HG03066 (cell line): Measurements from ENCODE around the gene PROZ.
A peak's percentile ranks its signal among the peaks of the same experiment; 100 is the strongest.

Experiments used
- ATAC-seq: cut with Tn5 transposase; IDR thresholded peaks from one replicate; pipeline ENCODE4 v1.9.1; 2021; ENCODE audit warnings: low read depth; ENCODE audit not compliant: unreplicated experiment

PROZ gene

DNA sequence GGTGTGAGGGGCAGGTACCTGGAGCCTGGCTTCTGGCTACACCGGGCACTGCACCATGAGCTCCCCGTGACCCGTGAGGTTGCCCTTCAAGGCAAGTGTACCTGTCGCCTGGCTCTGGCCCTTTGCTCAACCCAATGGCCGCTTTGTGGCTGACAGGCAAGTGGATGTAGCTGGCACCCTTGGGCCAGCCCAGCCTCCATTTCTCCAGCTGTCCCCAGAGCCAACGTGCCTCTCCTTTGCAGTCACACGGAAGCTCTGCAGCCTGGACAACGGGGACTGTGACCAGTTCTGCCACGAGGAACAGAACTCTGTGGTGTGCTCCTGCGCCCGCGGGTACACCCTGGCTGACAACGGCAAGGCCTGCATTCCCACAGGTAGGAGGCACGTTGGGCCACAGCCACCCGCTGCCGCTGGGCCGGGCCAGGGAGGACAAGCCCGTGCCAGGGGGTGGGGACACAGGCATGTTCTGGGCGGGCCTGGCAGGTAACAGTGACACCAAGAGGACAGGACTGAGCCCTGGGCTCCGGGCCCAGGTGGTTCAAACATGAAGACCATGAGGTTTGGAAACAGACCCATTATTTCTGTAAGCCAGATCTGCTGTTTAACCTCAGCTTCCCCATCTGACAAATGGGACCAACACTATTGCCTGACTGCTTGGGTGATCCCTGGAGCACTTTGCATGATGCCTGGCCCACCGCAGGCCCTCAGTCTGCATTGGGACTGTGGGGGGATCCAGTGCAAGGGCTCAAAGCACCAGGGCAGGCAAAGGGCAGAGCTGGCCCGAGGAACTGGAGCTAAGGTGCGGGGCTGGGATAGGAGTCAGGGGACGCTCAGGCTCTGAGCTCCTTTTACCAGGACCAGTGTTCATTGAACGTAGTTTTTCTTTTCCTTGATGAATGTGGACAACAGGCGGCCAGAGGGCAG is 17.5 kb upstream of the PROZ start:
- no peak for ATAC-seq

DNA sequence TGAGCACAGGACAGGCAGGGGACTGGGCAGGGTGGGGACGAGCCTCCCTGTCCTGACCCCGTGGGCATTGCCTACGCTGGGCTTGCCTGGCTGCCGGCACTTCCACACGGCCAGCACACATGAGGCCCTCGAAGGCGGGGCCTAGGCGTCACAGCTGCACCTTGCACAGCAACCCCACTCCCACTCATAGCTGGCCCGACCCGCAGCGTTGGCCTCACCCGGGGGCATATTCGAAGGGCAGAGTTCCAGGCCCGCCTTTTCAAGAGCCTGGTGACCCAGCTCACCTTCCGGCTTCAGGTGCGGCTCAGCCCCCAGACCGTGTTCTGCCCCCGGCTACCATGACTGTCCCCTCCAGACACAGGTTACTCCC is 16.9 kb upstream of the PROZ start:
- ATAC-seq, result no peak

DNA sequence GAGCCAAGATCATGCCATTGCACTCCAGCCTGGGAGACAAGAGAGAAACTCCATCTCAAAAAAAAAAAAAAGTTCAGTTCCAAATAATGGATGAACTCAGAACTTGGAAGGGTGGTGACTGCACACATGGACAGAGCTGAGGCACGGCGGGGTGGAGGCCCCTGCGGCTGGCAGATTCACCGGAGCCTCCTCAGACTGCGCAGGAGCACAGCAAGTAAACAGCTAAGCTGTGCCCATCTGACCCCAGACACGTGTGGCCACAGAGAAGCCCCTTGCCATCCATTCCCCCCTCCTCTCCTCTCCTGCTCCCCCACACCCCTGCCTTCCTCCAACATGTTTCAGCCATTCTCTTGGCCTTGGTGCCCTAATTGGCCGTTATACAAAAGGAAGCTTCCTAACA is 15.6 kb upstream of the PROZ start:
- no peak for ATAC-seq

DNA sequence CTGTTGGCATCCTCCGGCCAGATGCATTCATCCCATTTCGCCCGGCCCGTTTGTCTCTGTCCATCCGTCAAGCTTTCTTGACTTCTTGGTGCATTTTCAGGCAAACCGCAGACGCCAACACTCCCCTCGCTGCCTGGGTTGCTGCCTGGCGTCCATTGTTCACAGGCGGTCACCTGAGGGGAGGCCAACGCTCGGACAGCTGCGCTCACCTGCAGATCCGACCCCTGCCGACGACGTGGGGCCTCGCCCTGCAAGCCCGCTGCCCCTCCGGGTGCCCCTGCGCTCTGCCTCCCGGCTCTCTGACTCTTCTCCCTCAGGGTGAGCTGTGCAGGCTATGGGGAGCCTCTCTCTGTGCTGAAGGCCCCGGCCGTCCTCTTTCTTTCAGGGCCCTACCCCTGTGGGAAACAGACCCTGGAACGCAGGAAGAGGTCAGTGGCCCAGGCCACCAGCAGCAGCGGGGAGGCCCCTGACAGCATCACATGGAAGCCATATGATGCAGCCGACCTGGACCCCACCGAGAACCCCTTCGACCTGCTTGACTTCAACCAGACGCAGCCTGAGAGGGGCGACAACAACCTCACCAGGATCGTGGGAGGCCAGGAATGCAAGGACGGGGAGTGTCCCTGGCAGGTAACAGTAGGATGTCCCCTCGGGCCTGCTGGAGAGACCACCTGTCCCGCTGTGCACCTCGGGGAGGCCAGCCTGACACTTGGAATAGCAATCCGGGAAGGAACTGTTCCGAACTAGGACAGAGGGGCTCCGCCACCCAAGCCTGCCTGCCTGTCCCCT is 14.8 kb upstream of the PROZ start:
- no peak for ATAC-seq

DNA sequence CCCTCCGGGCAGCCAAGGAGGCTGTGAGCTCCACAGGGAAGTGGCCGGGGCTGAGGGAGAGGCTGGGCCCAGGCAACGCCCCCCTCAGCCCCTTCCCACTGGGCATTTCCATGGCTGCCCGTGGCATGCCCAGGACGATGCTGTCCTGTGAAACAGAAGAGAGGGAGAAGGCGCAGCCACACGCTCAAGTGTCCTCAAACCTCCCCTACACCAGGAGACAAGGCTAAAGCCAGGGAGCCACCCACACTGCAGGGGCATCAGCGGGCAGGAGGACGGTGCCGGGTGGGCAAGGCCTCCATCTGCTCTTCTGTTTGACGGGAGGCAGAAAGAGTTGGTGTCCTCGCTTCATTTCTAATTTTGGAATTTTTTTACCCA is 14.2 kb upstream of the PROZ start:
- no peak for ATAC-seq

DNA sequence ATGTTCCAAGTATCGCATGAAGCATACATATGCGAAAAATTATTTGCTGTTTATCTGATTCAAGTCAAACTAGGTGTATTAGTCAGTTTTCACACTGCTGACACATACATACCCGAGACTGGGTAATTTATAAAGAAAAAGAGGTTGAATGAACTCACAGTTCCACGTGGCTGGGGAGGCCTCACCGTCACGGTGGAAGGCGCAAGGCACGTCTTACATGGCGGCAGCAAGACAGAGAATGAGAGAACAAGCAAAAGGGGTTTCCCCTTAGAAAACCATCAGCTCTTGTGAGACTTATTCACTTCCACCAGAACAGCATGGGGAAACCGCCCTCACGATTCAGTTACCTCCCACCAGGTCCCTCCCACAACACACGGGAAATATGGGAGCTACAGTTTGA is 13.0 kb upstream of the PROZ start:
- no peak for ATAC-seq

DNA sequence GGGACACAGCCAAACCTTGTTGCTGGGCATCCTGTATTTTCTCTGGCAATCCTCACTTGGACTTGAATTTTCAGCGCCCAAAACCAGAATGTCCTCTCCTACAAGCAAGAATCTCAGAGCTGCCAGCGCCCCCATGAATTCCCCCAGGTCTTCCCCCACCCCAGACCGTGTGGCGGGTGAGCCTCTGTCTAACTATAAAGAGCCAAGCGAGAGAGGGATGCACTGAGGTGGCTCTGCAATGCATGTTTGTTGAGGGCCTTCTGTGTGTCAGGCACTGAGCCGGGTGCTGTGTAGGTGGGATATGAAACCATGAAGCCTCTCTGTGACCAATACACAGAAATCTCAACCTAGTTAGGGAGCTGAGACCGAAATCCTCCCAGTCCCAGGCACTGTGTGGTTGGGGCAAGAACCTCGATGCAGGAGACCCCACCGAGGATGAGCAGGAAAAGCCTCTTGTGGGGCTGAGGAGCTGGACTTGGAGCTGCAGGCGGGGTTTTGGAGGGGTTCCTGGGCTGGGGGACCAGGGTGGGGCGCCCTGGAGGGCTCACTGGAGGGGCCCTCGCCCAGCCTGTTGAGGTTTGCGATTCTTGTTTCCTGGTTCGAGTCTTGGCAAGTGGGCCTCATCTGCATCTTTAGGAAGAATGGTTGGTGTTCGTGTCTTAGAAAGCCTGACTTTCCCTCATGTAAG is 12.4 kb upstream of the PROZ start:
- no peak for ATAC-seq

DNA sequence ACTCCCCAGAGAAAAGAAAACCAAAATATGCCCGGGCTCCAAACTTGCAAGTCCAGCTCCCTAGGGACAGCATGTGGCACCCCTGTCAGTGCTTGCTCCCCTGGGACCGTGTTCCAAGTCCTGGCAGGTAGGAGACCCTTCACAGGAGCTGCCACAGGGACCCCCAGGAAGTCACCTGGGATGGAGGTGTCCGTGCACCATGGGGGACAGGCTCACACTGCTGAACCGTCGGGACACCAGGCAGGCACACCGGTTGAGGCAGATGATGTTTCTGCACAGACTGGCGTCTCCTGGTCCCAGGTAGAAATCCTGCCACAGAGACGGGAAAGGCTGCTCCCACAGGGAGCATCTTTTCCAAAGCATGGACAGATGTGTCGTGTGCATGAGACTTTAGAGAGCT is 11.7 kb upstream of the PROZ start:
- no peak for ATAC-seq

DNA sequence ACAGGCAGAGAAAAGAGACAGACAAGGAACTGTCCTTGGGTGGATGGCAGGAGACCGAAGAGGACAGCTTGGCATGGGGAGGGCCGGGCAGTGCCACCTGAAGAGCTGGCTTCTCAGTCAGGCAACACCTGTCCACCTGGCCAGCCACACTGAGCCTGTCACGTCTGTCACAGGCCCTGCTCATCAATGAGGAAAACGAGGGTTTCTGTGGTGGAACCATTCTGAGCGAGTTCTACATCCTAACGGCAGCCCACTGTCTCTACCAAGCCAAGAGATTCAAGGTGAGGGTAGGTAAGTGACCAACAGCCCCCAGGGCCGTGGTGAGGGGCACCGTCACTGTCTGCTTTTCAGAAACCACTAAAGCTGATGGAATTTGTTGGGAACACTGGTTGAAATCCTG is 11.2 kb upstream of the PROZ start:
- no peak for ATAC-seq

DNA sequence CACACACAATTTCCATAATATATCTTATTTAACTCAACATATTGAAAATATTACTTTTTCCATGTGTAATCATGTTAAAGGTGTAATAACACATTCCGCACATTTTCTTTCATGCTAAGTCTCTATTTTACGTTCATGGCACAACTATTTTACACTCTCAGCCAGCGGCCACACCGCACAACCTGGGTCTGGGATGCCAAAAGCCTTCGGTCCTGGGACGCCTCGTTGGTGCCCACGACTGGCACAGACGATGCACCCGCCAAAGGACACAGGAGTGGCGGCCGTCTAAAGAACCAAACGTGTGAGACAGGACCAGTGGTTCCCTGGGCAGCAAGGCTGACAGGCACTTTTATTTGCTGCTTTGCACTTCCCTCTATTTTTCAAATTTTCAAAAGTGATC is 10.0 kb upstream of the PROZ start:
- no peak for ATAC-seq

DNA sequence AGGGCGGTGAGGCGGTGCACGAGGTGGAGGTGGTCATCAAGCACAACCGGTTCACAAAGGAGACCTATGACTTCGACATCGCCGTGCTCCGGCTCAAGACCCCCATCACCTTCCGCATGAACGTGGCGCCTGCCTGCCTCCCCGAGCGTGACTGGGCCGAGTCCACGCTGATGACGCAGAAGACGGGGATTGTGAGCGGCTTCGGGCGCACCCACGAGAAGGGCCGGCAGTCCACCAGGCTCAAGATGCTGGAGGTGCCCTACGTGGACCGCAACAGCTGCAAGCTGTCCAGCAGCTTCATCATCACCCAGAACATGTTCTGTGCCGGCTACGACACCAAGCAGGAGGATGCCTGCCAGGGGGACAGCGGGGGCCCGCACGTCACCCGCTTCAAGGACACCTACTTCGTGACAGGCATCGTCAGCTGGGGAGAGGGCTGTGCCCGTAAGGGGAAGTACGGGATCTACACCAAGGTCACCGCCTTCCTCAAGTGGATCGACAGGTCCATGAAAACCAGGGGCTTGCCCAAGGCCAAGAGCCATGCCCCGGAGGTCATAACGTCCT is 9.4 kb upstream of the PROZ start:
- no peak for ATAC-seq

DNA sequence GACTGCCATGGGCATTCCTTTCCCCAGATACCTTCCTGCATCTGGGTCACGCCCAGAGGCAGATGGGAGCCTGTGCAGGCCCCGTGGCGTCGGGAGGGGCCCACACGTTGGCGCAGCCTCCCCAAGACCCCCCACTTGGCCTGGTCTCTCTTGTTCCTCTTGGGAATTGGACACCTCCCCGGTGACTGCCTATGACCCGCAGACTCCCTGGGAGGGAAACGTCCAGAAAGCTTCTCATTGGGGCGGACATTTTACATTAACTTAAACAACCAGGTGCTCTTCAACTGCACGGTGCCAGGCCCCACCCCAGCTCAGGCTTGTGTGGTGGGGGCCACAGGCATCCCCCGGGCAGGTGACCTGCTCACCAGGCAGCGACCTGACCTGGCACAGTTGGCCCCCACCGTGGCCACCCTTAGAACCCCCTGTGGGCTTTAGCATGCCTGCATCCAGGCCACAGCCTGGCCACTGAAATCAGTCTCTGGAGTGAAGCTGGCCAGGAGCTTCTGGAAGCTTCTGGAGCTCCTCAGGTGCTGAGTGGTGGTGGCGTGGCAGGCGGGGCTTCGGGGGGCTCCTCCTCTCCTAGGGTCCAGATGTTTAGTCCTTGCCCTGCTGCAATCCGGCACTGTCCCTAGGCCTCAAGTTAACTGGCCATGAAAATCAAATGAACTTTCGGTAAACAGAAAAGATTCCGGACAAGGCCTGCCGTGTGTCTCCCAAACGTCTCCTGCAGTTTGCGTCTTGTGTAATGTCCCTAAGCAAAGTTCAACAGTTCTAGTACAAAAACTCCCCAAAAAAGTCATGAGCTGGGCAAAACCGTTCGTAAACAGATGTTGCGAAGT is 8.5 kb upstream of the PROZ start:
- no peak for ATAC-seq

DNA sequence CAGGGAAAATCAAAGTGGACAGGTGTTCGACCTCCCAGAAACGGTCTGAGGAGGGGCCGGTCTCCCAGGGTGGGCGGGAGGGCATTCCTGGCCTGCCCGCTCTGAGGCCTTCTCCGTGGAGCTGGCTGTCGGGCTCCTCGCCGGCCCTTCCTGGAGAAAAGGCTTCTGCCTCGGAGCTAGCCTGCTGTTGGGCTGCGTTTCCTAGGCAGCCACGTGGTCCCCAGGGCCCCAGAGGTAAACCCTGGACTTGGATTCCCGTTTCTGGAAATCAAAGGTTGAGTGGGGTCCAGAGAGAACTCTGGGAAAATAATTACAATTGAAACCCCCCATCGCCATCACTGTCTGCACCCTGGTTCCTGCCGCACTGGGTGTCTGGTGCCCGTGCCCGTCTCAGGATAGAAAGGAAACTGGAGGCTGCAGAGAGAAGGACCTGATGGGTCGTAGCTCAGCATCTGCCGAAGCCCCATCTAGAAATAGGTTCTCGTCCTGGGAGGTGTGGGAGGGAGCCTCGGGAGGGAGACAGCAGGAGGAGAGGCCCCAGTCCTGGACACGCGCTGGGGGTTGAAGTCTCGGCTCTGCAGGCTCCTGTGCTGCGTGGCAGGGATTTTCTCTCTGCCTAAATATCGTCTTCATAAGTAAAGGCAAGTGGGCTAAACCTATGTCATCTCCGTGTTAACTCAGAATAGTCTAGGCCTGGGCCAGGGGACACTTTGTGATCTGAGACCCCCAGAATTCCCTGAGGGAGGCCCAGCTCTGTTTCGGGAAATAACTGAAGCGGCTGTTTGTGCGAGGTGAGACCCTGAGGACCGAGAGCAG is 7.7 kb upstream of the PROZ start:
- ATAC-seq, result no peak

DNA sequence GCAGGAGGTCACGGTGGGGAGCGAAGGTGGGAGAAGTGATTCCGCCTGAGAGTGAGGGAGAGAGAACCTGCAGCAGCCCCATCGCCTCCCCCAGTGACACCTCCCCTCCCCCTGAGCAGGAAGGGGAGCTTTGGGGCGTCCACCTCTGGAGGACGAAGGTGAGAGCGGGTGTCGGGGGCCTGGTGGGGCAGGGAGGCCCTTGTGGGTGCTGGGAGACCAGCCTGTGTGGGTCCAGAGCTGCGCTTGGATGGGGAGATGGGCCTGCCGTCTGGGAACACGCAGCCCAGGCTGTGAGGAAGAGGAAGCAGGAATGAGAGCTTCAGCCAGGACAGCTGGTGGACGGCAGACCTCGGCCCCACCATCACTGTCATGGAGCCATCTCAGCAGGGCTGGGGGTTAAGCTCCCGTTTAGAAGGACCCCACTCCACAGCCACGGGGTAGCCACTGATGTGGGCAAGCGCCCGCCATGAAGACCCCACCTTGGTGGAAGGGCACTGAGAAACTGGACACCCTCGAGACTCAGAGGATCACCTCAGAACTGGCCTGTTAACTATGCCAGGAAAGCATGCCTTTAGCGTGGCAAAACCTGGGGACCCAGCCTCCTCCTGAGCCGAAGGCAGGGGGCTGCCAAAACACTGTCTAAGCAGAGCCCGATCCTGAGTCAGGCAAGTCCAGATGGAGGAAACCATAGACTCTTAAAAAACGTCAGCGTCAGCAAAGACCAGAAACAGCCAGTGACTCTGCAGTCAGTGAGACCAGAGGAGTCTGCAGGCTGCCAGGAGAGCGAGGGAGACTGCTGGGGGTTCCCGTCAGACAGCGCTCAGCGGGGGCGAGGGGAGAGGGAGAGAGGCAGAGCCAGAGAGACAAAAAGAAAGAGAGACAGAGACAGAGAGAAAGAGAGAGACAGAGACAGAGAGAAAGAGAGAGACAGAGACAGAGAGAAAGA is 6.4 kb upstream of the PROZ start:
- no peak for ATAC-seq

DNA sequence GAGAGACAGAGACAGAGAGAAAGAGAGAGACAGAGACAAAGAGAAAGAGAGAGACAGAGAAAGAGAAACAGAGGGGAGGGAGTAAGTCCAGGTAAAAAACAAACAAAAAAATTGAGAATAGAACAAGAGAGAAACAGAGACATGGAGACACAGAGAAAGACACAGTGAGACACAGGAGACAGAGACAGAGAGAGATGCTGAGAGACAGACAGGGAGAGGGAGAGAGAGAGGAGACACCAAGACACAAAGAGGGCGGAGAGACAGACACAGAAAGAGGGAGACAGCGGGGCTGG is 5.8 kb upstream of the PROZ start:
- ATAC-seq, result no peak

DNA sequence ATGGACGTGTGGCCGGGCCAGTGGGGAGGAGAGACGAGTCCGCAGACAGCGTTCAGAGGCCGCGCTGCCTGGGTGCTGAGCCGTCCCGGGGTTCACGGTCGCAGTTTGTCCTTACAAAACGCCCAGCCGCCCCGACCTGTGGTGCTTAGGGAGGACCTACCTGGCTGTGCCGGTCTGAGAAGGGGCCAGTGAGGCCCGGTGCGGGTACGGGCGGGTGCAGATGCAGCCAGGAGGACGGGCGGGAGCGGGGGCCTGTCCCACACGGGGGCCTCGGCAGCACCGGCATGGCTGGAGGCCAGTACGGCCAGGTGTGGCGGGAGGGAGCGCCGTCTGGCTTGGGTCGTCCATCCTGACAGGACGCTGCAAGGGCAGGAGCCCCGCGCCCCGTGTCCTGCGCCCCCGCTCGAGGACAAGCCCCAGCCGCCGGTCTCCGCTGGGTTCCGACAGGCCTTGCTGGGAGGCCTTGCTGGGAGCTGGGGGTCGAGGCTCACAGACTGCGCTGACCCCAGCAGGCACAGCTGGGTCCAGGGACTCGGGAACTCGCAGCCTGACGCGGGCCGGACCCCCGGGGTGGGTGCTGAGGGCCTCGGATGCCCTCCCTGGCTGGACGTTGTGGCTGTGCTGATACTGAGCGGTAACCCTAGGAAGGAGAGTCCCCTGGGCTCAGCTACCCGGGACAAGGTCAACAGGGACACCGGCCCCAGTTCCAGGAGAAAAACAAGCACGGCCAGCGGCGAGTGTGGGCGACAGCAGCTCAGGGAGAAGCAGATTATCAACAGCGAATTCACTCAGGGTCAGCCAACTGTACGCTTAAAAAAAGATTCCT is 5.3 kb upstream of the PROZ start:
- peak; percentile 19 for ATAC-seq
